ENCODE measurements around the gene UVSSA.
"Not testable (repeated sequence)": the region's sequence is repeated elsewhere in the genome, so short reads cannot be mapped to it uniquely, and the experiment has no call there.

UVSSA gene

GRCh38 chr4:1365271-1366178 lies 18.5 kb downstream of the UVSSA start:
- no peak for DNase-seq

GRCh38 chr4:1366371-1367229 lies 19.6 kb downstream of the UVSSA start:
- DNase-seq = no peak

DNA sequence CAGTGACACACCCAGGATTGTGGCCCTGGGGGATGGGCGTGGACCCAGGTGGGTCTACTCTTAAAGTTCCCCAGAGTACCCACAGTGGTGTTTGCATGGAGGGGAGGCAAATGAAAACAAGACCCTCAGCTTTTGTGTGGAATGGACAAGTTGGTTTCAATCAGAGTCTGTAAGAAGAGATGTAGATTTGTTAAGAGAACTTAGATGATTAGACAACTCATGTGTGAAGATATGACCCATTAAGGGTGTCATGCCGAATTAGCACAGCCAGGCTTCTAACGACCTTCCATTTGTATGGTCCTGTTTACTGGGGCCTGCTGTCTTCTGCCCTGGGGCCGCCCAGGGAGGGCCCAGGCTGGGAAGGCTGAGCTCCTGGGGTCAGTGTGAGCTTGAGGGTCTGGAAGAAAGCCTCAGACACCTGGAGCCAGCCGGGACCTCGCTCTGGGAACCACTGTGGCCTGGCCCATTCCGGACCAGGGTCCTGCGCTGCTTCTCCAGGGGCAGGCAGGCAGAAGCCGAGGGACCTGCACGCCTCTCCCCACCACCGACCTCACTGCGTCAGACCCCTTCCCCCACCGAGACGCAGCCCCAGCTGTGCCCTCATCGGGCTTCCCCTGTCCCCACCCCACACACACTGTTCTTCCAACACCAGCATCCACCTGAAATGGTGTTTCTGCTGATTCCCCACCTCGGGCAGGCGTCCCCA lies 20.4 kb downstream of the UVSSA start:
- DNase-seq = no peak

- DNase-seq = no peak
Observed at GRCh38 chr4:1367936-1368289, 20.9 kb downstream of the UVSSA start.

DNA sequence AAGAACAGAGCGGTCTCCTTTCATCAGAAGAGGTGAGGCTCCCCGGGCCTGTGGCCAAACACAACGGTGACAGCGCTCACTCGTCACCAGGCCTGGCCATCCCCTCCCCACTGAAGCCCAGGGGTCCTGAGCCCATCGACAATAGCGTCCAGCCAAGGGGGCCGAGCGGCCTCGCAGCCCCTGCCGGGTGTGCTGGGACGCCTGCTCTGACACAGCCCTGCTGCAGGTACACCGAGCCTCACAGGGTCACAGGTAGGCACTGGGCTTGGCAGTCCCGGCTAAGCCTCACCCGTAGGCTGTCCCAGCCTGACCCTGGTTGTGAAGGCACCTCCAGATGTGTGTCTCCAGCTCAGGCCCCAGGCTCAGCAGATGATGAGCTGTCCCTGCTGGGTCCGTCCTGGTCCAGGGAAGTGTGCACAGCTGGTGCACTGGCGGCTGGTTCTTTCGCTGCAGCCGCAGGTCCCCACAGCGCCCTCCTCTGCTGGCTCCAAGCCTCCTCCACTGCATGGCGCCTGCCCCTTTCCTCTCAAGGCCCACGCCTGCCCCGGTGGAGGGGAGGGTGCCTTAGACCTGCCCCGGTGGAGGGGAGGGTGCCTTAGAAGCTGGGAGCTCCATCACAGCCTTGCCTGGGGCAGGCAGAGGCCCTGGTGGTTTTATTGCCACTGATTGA lies 21.5 kb downstream of the UVSSA start:
- DNase-seq = no peak

- no peak for DNase-seq
Observed at GRCh38 chr4:1369091-1369450, 22.1 kb downstream of the UVSSA start.

GRCh38 chr4:1369479-1370079 lies 22.6 kb downstream of the UVSSA start:
- DNase-seq = no peak

- no peak for DNase-seq
Observed at GRCh38 chr4:1370321-1371124, 23.5 kb downstream of the UVSSA start.

DNA sequence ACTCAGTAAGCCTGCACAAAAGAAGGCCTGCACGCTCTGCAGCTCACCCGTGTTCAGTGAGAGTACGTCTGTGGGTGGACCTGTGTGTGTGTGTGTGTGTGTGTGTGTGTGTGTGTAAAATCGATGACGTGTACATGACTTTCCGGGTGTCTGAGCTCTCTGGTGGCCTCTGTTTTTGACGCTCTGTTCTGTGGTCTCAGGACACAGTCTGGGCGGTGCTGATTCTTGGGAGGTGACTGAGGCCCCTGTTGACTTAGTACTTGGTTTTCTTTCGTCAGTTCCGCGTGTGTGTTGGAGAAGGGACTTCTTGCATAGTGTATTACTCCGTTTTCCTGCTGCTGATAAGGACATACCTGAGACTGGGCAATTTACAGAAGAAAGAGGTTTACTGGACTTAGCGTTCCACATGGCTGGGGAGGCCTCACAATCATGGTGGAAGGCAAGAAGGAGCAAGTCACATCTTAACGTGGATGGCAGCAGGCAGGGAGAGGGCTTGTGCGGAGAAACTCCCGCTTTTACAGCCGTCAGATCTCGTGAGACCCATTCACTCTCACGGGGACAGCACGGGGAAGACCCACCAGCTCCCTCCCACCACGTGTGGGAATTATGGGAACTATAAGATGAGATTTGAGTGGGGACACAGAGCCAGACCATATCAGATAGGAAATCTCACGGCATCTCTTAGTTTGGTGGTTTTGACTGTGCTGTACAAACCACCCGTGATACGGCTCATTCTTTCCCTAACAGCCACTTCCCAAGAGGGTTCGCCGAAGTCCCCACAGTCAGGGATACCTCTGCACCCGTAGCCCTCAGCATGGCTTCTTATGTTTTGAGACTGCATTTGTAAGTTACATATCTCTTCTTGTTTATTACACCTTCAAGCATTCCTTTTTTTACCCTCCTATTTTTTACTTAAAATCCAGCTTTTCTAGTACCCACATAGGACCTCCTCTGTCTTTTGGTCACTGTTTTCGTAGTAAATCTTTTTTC lies 24.5 kb downstream of the UVSSA start:
- no peak for DNase-seq

- DNase-seq = not testable (repeated sequence)
Observed at GRCh38 chr4:1372576-1372975, 25.6 kb downstream of the UVSSA start.

DNA sequence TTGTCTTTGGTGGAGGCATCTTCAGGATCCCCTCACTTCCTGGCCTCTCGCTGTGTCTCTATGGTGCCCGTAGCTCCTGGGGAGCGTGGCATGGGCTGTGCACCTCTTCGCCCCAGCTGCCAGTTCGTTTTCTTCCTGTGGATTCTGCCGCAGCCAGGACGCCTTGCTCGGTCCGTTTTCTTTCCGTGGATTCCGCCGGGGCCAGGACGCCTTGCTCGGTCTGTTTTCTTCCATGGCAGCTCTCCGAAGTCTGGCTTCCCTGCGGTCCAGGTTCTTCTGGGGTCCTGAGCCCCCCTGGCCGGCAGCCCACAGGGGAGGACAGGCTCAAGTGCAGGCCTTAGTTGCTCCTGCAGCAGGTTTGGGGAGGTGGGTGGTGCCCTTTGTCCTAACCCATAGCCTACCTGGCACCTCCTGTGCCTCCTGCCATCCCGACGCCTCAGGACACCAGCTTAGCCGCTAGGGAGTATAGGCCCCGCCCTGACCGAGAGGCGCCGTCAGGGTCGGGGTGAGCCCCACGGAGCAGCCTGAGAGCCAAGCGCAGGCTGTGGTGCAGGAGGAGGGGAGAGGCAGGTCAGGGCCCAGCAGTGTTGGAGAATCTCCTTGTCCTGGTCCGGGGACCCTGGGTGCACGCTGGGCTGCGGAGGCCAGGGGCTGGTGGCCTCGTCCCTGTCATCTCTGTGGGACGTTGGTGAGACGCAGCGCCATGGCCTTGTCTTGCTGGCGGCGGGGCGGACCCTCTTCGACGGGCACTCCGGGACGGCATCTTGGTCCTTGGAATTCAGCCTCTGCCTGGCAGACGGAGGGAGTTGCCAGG lies 27.1 kb downstream of the UVSSA start:
- no peak for DNase-seq

- no peak for DNase-seq
Observed at GRCh38 chr4:1374706-1375045, 27.7 kb downstream of the UVSSA start.

DNA sequence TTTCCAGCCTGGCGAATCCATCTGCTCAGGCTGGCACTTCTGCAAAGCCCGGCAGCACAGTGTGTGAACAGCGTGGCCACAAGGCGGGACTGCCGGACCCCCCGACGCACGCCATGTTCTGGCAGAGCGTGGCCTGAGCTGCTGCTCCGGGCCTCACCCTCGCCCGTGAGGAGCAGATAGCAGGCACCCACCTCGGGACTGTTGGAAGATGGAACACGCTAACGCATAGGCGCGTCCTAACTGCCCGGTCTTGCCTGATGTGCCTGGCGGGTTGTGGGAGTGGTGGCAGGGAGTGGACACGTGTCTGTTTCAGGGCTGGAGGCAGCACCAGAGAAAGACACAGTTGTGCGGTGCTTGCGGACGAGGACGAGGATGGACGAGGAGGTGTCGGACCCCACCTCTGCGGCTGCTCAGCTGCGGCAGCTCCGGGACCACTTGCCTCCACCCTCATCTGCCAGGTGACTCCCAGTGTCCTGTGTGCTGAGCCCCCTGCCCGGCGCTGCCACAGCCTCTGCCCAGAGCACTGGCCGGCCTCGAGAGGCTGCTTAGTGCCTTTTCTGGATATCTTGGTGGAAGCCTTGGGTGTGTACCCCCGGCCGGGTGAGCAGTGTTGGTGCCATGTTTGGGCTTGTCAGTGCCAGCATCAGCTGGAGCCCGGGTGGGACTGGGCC lies 28.2 kb downstream of the UVSSA start:
- no peak for DNase-seq

GRCh38 chr4:1375761-1376322 lies 28.8 kb downstream of the UVSSA start:
- no peak for DNase-seq

DNA sequence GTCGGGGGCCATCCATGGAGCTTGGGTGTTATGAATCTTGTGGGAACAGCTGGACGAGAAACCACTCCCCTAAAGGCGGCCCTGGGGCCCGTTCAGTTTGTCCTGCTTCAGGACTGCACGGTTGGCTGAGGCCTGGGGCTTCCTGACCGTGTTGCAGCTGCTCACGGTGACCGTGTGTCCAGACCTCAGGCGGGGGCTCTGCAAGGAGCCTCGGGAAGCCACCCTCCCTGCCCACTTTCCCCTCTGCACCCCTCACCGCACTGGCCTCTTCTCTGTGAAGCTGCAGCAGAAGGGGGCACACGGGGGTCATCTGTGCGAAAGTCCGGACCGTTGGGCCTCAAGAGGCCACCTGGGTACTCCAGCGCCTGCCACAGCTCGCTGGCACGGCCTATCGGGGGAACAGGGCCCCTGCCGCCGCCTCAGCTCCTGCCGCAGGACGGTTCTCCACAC lies 29.4 kb downstream of the UVSSA start:
- DNase-seq = no peak

GRCh38 chr4:1376841-1377605 lies 30.0 kb downstream of the UVSSA start:
- no peak for DNase-seq

DNA sequence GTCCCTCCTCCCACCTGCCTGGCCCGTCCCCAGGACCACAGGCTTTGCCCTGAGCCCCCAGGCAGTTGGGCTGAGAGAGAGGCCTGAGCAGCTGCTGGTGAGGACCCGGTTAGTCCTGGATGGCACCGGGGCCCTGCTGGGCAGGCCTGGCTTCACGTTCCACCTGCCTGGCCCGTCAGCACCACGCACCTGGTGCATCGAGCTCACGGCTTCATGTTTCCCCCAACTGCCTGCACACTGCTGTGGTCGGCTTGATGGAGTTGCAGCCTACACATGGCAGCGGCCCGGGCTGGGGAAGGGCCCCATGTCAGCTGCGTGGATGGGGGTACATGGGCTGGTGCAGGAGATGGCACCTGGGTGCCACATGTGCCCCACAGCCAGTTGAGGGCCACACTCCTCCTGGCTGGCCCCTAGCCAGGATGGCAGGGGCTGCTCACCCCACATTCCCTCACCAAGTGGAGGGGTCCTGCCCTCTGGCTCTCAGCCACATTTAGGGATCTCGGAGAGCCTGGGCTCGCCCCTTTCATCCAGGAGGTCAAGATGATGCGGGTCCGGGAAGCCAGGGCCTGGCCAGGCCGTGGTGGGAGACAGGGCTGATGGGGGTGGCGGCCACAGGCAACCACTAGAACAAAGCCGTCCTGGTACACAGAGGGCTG lies 30.7 kb downstream of the UVSSA start:
- no peak for DNase-seq

Measured in hippocampal formation (tissue), 2 donors.